Mammary epithelial cell (primary cell): ENCODE data around the gene OR9Q1.

Experiments used
- EZH2 ChIP-seq: IDR thresholded peaks from 2 replicates; pipeline ENCODE4 v1.6.1; 2012; ENCODE audit warnings: low read length, inconsistent platforms, borderline replicate concordance
- TF ChIP-seq, protein P1 (sequence below), 2 donors: IDR thresholded peaks in 1 of 2; conservative IDR thresholded peaks in 1 of 2; 2 replicates each; pipeline ENCODE4 v1.5.1; 2011 to 2012; ENCODE audit warnings: inconsistent platforms in 2 of 2, low read length in 2 of 2, mild to moderate bottlenecking in 2 of 2, control low read depth in 1 of 2, low read depth in 1 of 2; ENCODE audit not compliant: insufficient read depth in 1 of 2; ENCODE audit errors: extremely low read depth in 1 of 2

GRCh38 chr11:58186938-58187337 lies 163.3 kb downstream of the OR9Q1 start:
- TF ChIP-seq, protein P1, sequence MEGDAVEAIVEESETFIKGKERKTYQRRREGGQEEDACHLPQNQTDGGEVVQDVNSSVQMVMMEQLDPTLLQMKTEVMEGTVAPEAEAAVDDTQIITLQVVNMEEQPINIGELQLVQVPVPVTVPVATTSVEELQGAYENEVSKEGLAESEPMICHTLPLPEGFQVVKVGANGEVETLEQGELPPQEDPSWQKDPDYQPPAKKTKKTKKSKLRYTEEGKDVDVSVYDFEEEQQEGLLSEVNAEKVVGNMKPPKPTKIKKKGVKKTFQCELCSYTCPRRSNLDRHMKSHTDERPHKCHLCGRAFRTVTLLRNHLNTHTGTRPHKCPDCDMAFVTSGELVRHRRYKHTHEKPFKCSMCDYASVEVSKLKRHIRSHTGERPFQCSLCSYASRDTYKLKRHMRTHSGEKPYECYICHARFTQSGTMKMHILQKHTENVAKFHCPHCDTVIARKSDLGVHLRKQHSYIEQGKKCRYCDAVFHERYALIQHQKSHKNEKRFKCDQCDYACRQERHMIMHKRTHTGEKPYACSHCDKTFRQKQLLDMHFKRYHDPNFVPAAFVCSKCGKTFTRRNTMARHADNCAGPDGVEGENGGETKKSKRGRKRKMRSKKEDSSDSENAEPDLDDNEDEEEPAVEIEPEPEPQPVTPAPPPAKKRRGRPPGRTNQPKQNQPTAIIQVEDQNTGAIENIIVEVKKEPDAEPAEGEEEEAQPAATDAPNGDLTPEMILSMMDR (conservative IDR thresholded peaks at IDR 0.05 in 1 of 2, IDR thresholded peaks at IDR 0.05 in 1 of 2; ENCODE audit: extremely low read depth in 1 of 2, insufficient read depth in 1 of 2, low read depth in 1 of 2, low read length in 2 of 2): no peak
- TF ChIP-seq EZH2: no peak
